GM21786 (cell line): ENCODE data around the gene LGALS7B.
"Not testable (repeated sequence)": the region's sequence is repeated elsewhere in the genome, so short reads cannot be mapped to it uniquely, and the experiment has no call there.

Experiments used
- ATAC-seq: cut with Tn5 transposase; IDR thresholded peaks from one replicate; pipeline ENCODE4 v1.9.1; 2021; ENCODE audit not compliant: unreplicated experiment

The LGALS7B gene

GRCh38 chr19:38793671-38794070 is 4.7 kb downstream of the LGALS7B start:
- ATAC-seq = no peak

DNA sequence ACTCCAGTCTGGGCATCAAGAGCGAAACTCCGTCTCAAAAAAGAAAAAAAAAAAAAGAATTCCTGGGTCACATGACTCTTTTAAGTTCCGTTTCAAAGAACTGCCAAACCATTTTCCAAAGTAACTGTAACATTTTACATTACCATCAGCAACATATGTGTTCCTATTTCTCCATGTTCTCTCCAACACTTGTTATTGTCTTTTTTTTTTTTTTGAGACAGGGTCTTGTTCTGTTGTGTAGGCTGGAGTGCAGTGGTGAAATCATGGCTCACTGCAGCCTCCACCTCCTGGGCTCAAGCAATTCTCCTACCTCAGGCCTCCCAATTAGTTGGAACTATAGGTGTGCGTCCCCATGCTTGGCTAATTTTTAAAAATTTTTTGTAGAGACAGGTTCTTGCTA is 6.5 kb downstream of the LGALS7B start:
- no peak for ATAC-seq

- no peak for ATAC-seq
Measured at GRCh38 chr19:38796154-38796553, 7.2 kb downstream of the LGALS7B start.

DNA sequence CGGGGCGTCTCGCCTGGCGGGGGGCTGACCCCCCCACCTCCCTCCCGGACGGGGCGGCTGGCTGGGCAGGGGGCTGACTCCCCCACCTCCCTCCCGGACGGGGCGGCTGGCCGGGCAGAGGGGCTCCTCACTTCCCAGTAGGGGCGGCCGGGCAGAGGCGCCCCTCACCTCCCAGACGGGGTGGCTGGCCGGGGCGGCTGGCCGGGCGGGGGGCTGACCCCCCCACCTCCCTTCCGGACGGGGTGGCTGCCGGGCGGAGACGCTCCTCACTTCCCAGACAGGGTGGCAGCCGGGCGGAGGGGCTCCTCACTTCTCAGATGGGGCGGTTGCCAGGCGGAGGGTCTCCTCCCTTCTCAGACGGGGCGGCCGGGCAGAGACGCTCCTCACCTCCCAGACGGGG is 8.8 kb downstream of the LGALS7B start:
- ATAC-seq = not testable (repeated sequence)

DNA sequence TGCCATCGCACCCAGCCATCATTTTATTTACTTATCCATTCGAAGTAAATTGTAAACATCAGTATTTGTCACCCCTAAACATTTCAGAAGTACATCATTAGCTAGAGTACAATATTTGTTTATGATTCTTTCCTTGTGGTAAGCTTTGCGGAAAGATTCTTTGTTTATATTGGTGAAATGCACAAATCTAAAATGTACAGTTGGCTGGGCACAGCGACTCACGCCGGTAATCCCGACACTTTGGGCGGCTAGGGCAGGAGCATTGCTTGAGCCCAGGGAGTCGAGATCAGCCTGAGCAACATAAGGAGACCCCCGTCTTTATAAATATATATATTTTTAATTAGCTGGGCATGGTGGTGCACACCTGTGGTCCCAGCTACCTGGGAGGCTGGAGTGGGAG is 10.1 kb downstream of the LGALS7B start:
- ATAC-seq = no peak

GRCh38 chr19:38800577-38801347 is 11.8 kb downstream of the LGALS7B start:
- ATAC-seq = no peak

- ATAC-seq = no peak
Measured at GRCh38 chr19:38801359-38802095, 12.5 kb downstream of the LGALS7B start.

- ATAC-seq = no peak
Measured at GRCh38 chr19:38803543-38803942, 14.5 kb downstream of the LGALS7B start.

GRCh38 chr19:38805180-38805579 is 16.2 kb downstream of the LGALS7B start:
- ATAC-seq = no peak

GRCh38 chr19:38806371-38806770 is 17.4 kb downstream of the LGALS7B start:
- no peak for ATAC-seq

GRCh38 chr19:38807374-38808098 is 18.5 kb downstream of the LGALS7B start:
- ATAC-seq = not testable (repeated sequence)

DNA sequence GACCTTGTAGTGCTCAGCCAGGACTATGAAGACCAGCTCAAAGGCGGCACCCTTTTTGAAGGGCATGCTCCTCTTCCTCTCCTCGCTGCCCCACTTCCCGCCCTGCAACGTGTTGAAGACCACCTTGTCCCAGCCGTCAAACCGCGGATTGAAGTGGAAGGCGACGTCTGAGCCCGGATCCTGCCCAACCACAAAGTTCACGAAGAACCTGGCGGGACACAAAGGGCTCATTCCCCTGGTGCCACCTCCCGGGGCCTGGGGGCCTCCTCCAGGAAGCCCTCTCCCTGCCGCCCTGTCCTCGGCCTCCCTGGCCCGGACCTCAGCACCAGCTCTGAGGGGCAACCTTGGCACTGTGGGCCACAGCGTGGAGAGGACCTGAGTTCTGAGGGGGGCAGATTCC is 19.7 kb downstream of the LGALS7B start:
- ATAC-seq = no peak

DNA sequence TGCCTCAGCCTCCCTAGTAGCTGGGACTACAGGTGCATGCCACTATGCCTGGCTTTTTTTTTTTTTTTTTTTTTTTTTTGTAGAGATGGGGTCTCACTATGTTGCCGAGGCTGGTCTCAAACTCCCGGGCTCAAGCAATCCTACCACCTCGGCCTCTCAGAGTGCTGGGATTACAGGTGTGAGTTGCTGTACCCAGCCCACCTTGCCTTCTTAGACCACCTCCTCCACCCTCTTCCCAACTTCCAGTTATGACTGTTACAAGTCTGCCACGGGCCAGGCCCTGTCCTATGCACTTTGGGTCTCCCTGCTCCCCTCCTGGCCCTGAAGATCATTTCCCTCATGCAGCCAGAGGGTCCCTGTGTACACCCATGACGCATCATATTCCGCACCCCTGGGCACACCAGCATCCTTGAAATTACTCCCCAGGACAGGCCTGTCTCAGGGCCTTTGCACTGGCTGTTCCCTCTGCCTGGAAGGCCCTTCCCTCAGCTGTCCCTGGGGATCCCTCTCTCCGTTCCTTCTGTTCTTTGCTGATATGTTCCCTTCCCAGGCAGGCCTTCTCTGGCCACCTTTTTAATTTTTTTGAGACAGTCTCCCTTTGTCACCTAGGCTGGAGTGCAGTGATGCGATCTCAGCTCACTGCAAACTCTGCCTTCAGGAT is 20.7 kb downstream of the LGALS7B start:
- no peak for ATAC-seq

GRCh38 chr19:38812009-38812840 is 23.2 kb downstream of the LGALS7B start:
- ATAC-seq = no peak

DNA sequence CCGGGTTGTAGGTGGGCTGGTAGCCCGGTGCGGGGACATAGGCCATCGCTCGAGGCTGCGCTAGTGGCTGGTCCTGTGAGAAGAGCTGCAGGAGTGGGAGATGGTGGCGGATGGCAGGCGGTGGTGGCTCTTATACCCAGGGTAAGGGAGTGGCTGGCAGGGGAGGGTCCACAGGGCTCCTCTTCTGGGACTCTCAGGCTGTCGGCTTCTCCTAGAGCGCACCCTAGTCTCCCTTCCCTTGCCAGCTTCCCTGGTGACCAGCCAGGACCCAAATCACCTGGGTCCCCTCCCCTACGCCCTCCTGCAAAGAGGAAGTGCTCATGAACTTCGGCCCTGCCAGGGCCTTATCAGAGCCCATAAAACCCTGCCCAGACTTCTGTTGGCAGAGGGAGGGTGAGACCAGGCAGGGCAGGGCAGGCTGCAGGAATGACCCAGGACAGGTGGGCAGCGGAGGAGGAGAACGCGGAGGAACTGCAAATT is 23.9 kb downstream of the LGALS7B start, which contains the start of gene LGALS4:
TSS of gene LGALS4 (minus strand) at position 105 of the 480 bp plus-strand sequence. CDS start at position 46, 59 bp downstream.
- no peak for ATAC-seq

DNA sequence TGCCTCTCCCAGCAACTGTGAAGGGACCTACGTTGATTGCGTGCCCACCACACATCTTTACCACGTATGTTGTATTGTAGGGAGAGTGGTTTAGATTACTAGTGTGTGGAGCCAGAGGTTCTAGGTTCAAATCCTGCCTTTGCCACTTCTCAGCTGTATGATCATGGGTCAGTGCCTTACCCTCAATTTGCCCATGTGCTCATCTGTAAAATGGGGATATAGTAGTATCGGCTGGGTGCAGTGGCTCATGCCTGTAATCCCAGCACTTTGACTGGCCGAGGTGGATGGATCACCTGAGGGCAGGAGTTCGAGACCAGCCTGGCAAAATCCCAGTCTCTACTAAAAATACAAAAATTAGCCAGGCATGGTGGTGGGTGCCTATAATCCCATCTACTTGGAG is 24.3 kb downstream of the LGALS7B start:
- ATAC-seq = no peak

DNA sequence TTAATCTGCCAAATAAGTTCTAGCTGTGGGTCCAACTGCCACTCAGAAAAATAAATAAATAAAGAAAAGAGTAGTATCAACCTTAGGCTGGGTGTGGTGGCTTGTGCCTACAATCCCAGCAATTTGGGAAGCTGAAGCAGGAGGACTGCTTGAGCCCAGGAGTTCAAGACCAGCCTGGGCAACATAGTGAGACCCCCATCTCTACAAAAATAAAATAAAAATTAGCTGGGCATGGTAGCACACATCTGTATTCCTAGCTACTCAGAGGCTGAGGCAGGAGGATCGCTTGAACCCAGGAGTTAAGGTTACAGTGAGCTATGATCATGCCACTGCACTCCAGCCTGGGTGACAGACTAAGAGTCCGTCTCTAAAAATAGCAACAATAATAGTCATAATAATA is 24.9 kb downstream of the LGALS7B start:
- not testable (repeated sequence) for ATAC-seq

GRCh38 chr19:38815059-38816001 is 26.3 kb downstream of the LGALS7B start:
- ATAC-seq = no peak
